Uterus (tissue), 4 donors: ENCODE data around the gene WTIP. TPM values are rescaled to one million over a fixed set of nuclear protein-coding genes. Genes with fewer than 3 reads are reported as not detected.
"Not testable (repeated sequence)": the region's sequence is repeated elsewhere in the genome, so short reads cannot be mapped to it uniquely, and the experiment has no call there.

Source experiments
- DNase-seq, 2 donors: peaks; one replicate each; pipeline ENCODE4 v3.0.0-alpha.2; 2019 to 2020
- H3K27ac ChIP-seq, 2 donors: fragments of 200-600 bp; sonication (generic); 1 replicate in 1 of 2; 2 replicates in 1 of 2; pipeline ENCODE4 v1.5.1; 2016 to 2018
- H3K27me3 ChIP-seq, 2 donors: fragments of 200-600 bp; sonication (generic); one replicate each; pipeline ENCODE4 v1.5.1; 2018 to 2019; ENCODE audit warnings: control low read depth in 1 of 2
- H3K36me3 ChIP-seq, 2 donors: fragments of 200-600 bp; sonication (generic); one replicate each; pipeline ENCODE4 v1.5.1; 2019; ENCODE audit warnings: control low read depth in 1 of 2
- H3K4me1 ChIP-seq, 2 donors: fragments of 200-600 bp; sonication (generic); one replicate each; pipeline ENCODE4 v1.5.1; 2018 to 2019; ENCODE audit warnings: control low read depth in 1 of 2
- H3K4me3 ChIP-seq, 2 donors: fragments of 200-600 bp; sonication (generic); 1 replicate in 1 of 2; 2 replicates in 1 of 2; pipeline ENCODE4 v1.5.1; 2018 to 2019; ENCODE audit warnings: mild to moderate bottlenecking in 1 of 2
- H3K9me3 ChIP-seq, 2 donors: fragments of 200-600 bp; sonication (generic); one replicate each; pipeline ENCODE4 v1.5.1; 2019; ENCODE audit warnings: control low read depth in 1 of 2
- POLR2A ChIP-seq, 2 donors: fragments of 450-650 bp; IDR thresholded peaks; one replicate each; pipeline ENCODE4 v1.6.1; 2016; ENCODE audit warnings: antibody characterized with exemption in 2 of 2, mild to moderate bottlenecking in 1 of 2, moderate library complexity in 1 of 2
- intact Hi-C: fragments of 100-400 bp; cut with DNase I; formaldehyde crosslinking; loops from one replicate; pipeline ENCODE4 v1.15.1; 2023; ENCODE audit warnings: low total_unique reads
- total RNA-seq, 4 donors: library from RNA; depleted of rRNA in 3 of 4; stranded (reverse); fragments of >200 nt in 3 of 4; gene quantifications; one replicate each; pipeline versions ENCODE4 v1.1.0 to v1.2.4, GENCODE V29; 2014 to 2023
- TF ChIP-seq, protein P1 (sequence below), 4 experiments: fragments of 200-600 bp in 2 of 4; fragments of 450-650 bp in 2 of 4; sonication (generic) in 2 of 4; IDR thresholded peaks; one replicate each; pipeline ENCODE4 v1.5.1; 2016 to 2019; ENCODE audit warnings: antibody characterized with exemption in 4 of 4, mild to moderate bottlenecking in 2 of 4, moderate library complexity in 1 of 4
- donor health status: DM: yes; HTN: yes; CAD: no.

The WTIP gene
- total RNA-seq, 4 donors from 2014 or later: 5.9 to 38.0 (median 19.3) TPM

- Histone ChIP-seq H3K27me3 (no peaks in the 10 kb centered on the region), H3K4me3 (no peak overlapping the region), H3K4me1 (no peaks in the 10 kb centered on the region), H3K9me3 (no peaks in the 10 kb centered on the region), H3K27ac (peak overlapping the region; percentile 49 to 58), H3K36me3 (no peaks in the 10 kb centered on the region)
- TF ChIP-seq, protein P1, sequence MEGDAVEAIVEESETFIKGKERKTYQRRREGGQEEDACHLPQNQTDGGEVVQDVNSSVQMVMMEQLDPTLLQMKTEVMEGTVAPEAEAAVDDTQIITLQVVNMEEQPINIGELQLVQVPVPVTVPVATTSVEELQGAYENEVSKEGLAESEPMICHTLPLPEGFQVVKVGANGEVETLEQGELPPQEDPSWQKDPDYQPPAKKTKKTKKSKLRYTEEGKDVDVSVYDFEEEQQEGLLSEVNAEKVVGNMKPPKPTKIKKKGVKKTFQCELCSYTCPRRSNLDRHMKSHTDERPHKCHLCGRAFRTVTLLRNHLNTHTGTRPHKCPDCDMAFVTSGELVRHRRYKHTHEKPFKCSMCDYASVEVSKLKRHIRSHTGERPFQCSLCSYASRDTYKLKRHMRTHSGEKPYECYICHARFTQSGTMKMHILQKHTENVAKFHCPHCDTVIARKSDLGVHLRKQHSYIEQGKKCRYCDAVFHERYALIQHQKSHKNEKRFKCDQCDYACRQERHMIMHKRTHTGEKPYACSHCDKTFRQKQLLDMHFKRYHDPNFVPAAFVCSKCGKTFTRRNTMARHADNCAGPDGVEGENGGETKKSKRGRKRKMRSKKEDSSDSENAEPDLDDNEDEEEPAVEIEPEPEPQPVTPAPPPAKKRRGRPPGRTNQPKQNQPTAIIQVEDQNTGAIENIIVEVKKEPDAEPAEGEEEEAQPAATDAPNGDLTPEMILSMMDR (IDR thresholded peaks at IDR 0.05): no peak
- TF ChIP-seq POLR2A (IDR thresholded peaks at IDR 0.05): no peak
- no peak for DNase-seq
- intact Hi-C loops: no loop called here
These were observed 6.3 kb upstream of the WTIP start for GRCh38 chr19:34475026-34475974.

DNA sequence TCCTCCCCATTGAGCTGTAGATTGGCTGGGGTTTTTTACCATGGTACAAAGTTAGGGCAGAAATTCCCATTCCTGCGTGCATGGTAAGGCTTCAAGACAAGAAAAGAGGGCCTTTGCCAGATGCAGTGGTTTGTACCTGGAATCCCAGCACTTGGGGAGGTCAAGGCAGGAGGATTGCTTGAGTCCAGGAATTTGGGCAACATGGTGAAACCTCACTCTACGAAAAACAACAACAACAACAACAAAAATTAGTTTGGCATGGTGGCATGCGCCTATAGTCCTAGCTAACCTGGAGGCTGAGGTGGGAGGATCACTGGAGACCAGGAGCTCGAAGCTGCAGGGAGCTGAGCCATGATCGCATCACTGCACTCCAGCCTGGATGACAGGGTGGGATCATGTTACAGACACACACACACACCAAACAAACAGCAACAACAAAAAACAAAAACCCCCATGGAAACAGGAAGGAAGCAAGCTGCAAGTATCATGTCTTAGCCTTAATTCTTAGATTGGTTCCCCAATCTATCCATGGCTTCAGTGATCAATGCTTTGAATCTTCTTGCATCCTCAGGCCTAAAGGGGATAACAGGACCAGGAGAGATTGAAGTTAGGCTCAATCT lies 5.5 kb upstream of the WTIP start:
- intact Hi-C loops: no loop called here
- Histone ChIP-seq H3K4me3 (no peak overlapping the region), H3K27me3 (no peaks in the 10 kb centered on the region)

DNA sequence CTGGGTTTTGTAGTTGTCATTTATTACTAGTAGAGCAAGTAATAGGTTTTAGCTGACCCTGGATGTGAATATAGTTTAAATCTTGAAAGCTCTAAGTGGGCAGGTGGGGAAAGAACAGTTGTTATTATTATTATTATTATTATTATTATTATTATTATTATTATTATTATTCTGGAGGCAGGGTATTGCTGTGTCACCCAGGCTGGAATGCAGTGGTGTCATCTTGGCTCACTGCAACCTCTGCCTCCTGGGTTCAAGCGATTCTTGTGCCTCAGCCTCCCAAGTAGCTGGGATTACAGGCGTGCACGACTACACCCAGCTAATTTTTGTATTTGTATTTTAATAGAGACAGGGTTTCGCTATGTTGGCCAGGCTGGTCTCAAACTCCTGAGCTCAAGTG lies 3.1 kb upstream of the WTIP start:
- intact Hi-C loops, H3K9me3 ChIP-seq, H3K27me3 ChIP-seq, H3K4me3 ChIP-seq, H3K27ac ChIP-seq, H3K36me3 ChIP-seq, DNase-seq: not testable (repeated sequence)
- peaks cover 0 to 13% of the 10 kb centered on the region in 2 donors for H3K4me1 ChIP-seq

More for the DNA sequence above, 5.5 kb upstream of the WTIP start:
- no peak for DNase-seq
- H3K36me3 ChIP-seq: no peaks in the 10 kb centered on the region
- peaks cover 0 to 6% of the 10 kb centered on the region in 2 donors for H3K4me1 ChIP-seq
- H3K27ac ChIP-seq: peak overlapping the region; percentile 49 to 58
- no peaks in the 10 kb centered on the region for H3K9me3 ChIP-seq
- TF ChIP-seq, protein P1 (IDR thresholded peaks at IDR 0.05): no peak
- TF ChIP-seq POLR2A (IDR thresholded peaks at IDR 0.05): no peak

- peaks cover 0 to 16% of the 10 kb centered on the region in 2 donors for H3K4me1 ChIP-seq
- DNase-seq: no peak
- no peaks in the 10 kb centered on the region for H3K27me3 ChIP-seq
- no peaks in the 10 kb centered on the region for H3K9me3 ChIP-seq
- H3K4me3 ChIP-seq: no peak overlapping the region
- H3K27ac ChIP-seq: no peak overlapping the region
- no peaks in the 10 kb centered on the region for H3K36me3 ChIP-seq
- intact Hi-C loops: no loop called here
- TF ChIP-seq, protein P1 (IDR thresholded peaks at IDR 0.05): no peak
- TF ChIP-seq POLR2A (IDR thresholded peaks at IDR 0.05): no peak
These were observed 2.2 kb upstream of the WTIP start for GRCh38 chr19:34479396-34479795.

GRCh38 chr19:34480491-34480890 lies 1.1 kb upstream of the WTIP start:
- Histone ChIP-seq H3K4me3 (no peak overlapping the region), H3K27ac (peak overlapping the region; percentile 75 to 87), H3K4me1 (peaks cover 0 to 16% of the 10 kb centered on the region in 2 donors), H3K27me3 (no peaks in the 10 kb centered on the region), H3K9me3 (no peaks in the 10 kb centered on the region), H3K36me3 (no peaks in the 10 kb centered on the region)
- intact Hi-C loops: loop anchor here (10.0 kb wide), 1 partner anchor 46 kb away; no protein-coding TSS in a partner anchor
- no peak for DNase-seq
- TF ChIP-seq, protein P1 (IDR thresholded peaks at IDR 0.05): no peak
